Left lobe of liver (tissue), 2 donors: Measurements from ENCODE around the gene SLC12A5. TPM values are rescaled to one million over a fixed set of nuclear protein-coding genes. Genes with fewer than 3 reads are reported as not detected.

ENCODE experiments used
- ATAC-seq: fragments of 200-7000 bp; cut with Tn5 transposase; one replicate; pipeline ENCODE4 v1.9.1; 2020; ENCODE audit warnings: mild to moderate bottlenecking, moderate library complexity
- DNase-seq: peaks from one replicate; pipeline ENCODE4 v3.0.0-alpha.2; 2020; ENCODE audit warnings: low spot score
- total RNA-seq: library from RNA; stranded (reverse); gene quantifications from one replicate; pipeline ENCODE4 v1.2.1, GENCODE V29; 2021
- donor health status: DM: no; HTN: no; CAD: no; lungs with moderate emphysema.
- donor health status: DM: no; HTN: yes; CAD: no.

SLC12A5 gene
- total RNA-seq, 1 donor from 2014 or later = not detected

DNA sequence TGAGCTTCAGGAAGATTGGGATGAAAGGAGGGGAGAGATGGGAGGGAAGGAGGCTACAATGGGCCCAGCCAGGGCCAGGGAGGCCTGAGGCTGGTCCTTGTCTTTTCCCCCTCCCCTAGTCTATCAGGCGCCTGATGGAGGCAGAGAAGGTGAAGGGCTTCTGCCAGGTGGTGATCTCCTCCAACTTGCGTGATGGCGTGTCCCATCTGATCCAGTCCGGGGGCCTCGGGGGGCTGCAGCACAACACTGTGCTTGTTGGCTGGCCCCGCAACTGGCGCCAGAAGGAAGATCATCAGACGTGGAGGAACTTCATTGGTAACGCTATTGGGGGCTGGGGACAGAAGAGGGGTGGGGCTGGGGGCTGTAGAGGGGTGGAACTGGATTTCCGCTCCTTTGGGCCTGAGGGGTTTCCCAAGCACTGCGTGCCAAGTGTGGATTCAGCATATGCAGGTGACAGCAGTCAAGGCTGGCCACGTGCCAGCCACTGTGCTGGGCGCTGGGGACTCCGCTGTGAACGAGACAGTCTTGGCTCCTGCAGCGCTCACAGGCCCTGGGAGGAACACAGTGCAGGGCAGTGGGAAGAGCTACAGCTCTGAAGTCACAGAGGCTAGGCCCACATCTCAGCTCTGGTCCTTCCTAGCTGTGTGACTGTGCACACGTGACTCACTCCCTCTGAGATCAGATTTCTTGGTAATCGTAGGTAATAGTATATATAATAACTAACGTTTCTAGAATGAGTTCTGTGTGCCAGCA is 22.7 kb downstream of the SLC12A5 start:
- ATAC-seq (no peak), DNase-seq (no peak)

DNA sequence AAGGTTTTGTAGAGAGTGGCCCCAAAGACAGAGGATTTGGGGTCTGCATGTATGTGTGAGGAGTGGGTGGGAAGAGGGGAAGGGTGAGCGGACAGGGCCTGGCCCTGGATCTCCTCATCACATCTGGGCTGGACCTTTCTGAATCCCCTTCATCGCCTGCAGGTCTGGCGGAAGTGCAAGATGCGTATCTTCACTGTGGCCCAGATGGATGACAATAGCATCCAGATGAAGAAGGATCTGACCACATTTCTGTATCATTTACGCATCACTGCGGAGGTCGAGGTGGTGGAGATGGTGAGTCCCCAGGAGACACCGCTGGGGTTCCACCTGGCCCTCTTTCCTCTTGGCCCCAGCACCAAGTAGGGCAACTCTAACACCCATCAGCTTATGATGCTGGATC is 24.4 kb downstream of the SLC12A5 start:
- DNase-seq (no peak), ATAC-seq (no peak)

DNA sequence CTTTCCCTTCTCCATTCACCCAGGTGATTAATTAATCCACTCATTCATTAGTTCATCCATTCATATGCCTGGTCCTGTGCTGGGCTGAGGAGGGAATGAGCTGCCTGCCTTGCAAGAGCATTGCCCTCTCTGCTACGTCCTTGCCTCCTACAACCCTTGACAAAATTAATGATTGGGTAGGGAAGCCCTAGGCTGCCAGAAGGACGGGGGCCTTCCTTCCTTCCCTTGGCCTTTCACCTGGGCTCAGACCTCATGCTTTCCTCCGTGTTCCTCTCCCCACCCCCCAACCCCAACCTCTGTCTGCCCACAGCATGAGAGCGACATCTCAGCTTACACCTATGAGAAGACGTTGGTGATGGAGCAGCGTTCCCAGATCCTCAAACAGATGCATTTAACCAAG is 25.6 kb downstream of the SLC12A5 start:
- ATAC-seq (no peak), DNase-seq (no peak)

DNA sequence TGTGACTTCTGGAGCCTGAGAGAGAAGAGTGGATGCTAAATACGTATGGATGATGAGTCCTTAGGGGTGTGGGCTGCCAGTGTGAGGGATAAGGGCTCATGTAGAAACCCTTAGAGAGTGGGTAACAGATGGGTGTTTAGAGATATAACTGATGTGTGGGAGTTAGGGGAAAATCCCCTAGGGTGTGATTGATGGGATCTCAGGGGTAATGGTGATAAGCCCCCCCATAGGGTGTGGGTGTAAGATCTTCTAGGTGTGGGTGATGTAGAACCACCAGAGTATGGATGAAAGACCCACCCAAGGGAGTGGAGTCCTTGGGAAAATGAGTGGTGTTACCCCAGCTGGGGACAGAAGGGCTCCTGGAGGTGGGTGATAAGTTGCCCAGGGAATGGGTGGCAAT is 26.3 kb downstream of the SLC12A5 start:
- ATAC-seq (no peak), DNase-seq (peak; percentile 22)

DNA sequence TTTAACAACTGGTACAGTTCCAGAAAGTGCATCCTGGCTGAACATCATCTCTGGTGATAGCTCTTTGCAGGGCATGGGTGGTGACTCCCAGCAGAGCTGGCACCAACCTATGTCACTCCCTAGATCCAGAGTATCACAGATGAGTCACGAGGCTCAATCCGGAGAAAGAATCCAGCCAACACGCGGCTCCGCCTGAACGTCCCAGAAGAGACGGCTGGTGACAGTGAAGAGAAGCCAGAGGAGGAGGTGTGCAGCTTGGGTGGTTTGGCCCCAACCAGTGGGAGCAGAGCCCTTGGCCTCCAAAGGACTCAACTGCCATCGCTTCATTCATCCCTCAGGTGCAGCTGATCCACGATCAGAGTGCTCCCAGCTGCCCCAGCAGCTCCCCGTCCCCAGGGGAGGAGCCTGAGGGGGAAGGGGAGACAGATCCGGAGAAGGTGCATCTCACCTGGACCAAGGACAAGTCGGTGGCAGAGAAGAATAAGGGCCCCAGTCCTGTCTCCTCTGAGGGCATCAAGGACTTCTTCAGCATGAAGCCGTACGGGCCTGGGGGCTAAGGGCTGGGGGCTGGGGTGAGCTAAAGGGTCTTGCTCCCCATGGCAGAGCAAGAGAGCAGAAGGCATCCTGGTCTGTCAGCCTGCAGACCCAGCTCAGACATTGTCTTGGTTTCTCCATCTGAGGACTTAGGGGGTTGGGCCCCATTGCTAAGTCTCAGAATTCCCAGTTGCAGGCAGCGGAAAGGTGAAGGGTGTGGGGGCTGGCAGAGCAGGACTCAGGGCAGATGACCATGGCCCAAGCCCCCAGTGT is 27.2 kb downstream of the SLC12A5 start:
- DNase-seq (peak; percentile 27), ATAC-seq (no peak)

DNA sequence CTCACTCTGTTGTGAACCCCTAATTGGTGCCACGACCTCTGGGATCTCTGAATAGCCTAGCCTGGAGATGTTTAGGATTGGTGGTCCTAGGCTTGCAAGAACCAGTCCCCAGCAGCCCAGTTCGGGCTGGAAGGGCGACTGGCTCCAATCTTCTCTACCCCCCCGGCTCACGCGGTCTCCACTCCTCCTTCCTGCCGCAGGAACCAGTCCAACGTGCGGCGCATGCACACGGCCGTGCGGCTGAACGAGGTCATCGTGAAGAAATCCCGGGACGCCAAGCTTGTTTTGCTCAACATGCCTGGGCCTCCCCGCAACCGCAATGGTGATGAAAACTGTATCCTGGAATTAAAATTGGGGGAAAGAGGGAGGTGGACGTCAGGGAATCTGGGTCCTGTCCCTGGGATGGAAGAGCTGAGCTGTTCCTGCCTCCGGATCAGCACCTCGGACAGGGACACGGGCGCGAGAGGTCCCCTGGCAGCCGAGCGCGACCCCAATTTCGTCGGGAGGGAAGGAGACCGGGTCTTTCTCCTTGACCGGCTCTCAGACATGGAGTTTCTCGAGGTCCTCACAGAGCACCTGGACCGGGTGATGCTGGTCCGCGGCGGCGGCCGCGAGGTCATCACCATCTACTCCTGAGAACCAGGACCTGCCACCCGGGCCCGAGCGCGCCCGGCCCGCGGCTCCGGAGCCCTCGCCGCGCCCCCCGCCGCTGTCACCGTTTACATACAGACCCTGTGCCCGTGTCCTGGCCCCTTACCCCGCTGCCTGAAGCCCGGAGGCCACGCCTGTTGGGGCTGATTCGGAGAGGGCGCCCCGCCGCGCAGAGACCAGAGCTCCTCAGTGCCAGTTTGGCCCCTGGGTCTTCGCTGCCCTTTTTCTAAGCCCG is 28.2 kb downstream of the SLC12A5 start:
- peak; percentile 43 for ATAC-seq
- DNase-seq = peak; percentile 42

DNA sequence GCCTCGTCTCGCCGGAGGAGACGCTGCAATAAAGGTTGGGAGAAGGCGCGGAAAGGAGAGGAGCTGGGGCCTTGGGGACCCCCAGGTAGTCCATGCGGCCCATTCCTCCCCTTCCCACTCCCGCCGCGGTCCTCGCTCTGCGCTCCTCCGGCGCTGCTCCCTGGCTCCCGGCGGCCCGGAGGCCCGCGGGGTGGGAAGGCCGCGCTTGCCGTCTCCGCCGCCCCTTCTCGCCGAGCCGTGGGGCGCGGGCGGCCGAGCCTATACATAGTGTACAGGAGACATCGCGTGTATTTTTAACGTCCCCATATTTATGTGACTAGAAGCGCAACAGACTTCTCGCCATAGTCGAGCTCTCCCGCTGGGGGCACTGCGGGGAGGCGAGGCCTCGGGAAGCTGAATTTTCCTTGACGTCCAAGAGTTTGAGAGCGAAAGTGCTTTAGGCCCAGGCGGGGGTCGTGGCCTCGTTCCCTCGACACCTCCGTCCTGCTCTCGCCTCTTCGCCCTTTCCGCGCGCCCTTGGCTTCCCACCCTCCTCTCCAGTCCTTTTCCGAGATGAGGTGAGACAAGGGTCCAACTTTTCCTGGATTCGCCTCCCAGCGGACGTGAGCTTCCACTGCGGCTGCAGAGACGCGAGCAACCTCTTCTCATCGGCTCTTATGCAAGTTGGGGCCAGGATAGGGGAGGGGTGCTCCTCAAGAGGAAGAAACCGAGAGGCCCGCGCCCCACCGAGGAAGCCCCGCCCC is 29.0 kb downstream of the SLC12A5 start:
- peak; percentile 32 for ATAC-seq
- peak; percentile 35 for DNase-seq

DNA sequence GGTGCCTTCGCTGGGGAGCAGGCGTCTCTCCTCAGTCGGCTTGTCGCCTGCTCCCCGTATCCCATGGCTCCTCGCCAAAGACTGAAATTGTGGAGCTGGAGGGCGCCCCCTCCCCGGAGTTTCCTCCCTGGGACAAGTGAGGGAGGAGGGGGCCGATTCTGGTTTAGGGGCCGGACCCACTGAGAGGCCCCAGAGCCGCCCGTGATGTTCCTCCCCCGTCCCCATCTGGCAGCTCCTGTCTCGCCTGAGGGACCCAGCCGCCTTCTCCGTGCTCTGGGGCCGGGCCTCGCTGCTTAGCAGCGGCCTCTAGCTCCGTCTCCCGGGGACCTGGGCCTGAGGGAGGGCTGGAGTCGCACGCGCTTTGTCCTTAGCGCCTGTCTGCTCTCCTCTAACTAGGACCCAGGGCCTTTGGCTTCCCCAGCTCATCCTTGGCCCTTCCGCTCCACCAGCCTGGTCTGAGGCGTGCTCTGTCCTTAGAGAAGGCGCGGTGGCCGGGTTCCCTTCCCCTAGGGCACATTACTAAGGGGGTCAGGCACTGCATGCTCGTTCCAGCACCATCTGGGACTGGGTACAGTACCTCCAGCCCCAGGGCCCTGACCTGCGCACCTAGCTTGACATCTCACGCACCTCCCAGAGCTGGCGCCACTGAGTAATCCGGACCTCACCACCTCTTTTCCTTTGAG is 29.7 kb downstream of the SLC12A5 start:
- DNase-seq (peak; percentile 49), ATAC-seq (peak; percentile 17)

DNA sequence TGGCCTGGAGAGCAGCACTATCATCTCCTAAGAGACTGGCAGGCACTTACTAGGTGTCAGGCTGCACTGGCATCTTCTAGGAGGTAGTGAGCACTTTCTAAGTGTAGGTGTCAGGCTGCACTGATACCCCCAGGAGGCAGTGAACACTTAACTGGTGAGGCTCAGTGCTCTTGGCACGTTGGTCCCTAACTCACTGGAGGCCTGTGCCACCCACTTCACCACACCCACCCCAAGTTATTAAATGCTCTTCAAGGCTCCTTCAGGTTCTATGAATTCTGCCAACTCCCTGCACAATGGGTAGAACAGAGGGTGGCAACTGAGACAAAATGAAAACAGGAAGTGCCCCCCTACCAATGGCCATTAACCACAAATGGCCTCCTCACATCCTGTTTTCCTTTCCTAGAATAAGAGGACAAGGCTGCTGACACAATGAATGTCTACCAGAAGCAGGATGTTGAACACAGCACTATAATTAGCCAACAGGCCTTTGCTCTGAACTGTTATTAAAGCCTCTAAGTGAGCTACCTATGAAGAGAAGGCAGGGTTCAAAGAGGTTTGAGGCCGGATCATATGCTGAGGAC is 31.4 kb downstream of the SLC12A5 start:
- DNase-seq = no peak
- ATAC-seq = no peak

DNA sequence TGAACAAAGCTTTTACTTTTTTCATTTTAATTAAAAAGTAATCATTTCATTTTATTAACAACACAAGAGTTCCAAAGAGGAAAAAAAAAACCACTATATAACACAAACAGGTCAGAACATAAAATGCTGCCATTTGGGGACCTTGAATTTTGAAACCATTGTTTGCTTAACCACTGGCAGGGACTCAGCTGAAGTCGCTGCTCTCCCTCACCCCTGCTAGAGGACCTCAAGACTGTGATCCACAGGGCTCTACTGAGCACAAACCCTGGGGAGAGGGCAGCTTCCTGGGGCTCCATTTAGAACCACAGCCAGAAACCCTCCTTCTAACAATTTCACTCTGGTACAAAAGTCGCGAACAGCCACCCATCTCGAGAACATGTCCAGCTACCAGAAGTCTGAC is 32.0 kb downstream of the SLC12A5 start:
- ATAC-seq (peak; percentile 27), DNase-seq (no peak)

DNA sequence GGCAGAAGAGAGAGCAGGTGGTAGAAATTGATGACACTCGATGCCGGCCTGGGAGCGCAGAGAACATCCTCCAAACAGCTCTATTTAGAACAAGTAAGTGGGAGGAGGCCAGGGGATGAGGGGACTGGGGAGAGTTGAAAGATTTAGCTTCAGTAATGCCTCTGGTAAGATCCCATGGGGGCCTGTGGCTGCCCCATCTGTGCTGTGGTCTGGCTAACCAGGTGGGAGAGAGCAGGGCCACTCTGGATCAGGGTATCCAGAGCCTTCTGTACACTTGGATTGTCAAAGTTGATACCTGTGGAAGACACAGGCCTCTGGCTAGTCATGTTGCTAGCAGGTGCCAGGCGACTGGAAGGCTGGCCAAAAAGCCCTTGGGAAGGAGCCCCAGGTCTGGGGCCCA is 33.1 kb downstream of the SLC12A5 start:
- DNase-seq (no peak), ATAC-seq (no peak)

DNA sequence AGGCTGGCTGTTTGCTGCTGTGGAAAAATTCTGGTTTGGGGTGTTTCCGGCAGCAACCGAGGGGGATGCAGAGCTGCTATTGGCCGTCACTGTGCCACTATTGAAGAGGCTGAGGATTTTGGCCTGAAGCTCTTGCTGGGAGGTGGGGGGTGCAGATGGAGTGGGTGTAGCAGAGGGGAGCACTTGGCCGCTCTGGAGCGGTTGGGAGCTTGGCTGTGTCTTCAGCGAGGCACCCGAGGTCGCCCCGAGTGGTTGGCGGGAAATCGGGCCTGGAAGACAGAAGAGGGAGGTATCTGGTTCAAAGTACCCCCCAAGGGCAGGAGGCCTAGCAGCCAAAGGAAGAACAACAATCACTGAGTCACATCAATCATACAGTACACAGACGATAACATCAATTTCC is 33.6 kb downstream of the SLC12A5 start:
- no peak for DNase-seq
- no peak for ATAC-seq

DNA sequence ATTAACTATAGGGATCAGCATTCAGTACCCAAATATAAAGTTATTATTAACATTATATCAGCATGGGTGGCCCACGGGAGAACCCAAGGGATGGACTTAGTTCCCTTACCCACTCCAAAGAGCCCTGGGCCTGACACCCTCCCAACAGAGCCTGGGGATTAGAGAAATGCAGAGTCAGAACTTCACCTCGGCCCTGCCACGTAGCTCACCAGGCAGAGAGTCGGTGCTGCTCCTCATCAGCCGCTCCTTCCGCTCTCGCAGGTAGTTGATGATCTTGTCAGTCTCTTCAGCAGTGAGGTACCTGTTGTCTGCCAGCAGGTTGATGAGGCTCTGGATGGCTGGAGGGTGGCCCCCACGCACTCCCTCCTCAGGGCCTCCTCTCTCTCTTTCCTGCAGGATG is 34.1 kb downstream of the SLC12A5 start:
- no peak for DNase-seq

DNA sequence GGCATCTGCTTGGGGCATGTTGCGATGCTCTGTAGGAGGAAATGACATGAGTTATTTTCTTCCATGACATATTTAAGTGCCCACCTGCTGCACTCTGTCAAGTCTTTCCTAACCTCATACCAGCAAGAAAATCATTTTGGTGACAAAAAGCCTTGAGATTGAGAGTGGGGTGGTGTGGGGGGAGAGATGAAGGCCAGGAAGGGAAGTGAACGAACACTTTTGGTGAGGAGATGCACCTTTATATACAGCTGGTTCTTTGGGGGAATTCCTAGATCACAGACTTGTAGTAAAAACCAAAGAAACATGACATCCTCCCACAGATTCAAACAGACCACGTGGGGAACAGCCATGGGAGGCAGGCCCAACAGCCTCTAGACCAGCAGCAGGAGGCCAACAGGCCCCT is 34.6 kb downstream of the SLC12A5 start:
- DNase-seq (no peak), ATAC-seq (no peak)

More for the DNA sequence above, 34.1 kb downstream of the SLC12A5 start:
- no peak for ATAC-seq

DNA sequence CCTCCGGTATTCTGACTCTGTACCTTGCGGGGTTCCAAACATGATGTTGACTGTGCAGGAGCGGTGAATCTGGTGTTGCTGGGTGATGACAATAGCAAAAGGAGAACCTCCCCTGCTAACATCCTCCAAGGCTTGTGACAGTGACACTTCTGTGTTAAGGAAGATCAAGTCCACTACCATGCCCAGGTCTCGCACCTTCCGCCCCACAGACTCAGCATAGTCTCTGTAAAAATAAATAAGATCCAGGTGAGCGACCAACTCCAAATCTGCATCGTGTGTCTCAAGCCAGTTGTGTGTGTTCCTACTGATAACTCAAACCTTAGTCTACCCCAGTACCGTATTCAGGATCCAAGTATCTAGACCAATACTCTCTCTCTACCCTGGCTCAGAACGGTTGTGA is 36.0 kb downstream of the SLC12A5 start:
- DNase-seq (no peak), ATAC-seq (no peak)

DNA sequence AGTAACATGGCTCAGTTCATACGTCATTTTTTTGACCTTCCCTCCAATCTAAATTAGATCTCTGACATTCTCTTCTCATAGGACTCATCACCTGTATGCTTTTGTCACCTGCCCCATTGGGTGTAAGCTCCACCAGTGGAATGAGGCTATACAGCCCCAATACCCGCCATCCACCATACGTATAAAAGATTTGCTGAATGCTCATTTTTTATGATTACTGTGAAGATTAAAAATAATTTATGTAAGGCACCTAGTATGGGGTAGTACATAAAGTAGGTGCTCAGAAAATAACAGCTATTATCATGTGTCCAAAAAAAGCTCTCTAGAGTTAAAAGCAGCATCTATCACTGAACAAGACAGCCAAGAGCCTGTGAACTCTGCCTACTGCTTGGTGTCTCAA is 36.7 kb downstream of the SLC12A5 start:
- DNase-seq = no peak
- no peak for ATAC-seq

DNA sequence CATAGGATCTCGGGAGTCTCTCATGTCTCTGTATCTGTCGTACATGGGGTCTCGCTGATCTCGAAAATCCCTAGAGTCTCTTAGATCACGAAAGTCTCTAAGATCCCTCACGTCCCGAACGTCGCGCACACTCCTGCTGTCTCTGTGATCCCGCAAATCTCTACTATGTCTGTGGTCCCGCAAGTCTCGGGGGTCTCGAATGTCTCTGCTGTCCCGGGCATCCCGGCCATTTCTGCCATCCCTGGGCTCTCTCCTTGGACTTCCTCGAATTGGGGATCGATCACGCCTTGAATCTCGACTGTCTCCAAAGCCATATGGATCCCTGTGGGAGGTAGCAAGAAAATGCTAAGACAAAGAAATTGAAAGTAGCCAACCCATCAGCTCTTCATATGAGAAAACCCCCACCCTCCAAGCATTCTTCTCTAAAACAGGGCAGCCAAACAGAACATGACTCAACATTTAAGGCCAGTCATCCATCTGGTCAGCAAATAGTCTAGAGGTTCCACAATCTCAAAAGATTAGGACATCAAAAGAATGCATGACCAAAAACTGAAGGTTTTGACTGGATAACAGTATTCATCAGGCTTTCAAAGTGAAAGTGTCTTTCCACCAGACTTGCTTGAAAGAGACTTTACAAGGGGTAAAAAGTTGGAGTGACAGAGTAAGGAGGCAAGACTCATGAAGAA is 41.3 kb downstream of the SLC12A5 start:
- ATAC-seq = no peak
- DNase-seq = no peak

DNA sequence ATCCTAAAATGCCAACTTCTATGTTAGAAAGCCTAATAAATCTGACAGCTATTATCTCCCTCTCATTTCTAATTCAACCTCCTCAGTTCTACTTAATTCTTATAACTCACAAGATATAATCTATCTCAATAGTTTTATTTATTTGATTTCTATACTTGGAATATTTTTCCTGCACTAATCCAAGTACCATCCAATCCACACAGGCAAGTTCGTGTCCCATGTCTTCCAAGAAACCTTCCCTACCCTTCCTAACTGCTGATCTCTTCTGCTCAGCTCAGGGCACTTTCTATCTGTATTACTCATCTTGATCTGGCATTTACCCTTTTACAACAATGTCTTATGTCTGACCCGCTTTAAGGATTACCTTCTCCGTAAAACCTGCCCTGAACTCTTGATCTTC is 42.6 kb downstream of the SLC12A5 start:
- no peak for ATAC-seq
- no peak for DNase-seq

DNA sequence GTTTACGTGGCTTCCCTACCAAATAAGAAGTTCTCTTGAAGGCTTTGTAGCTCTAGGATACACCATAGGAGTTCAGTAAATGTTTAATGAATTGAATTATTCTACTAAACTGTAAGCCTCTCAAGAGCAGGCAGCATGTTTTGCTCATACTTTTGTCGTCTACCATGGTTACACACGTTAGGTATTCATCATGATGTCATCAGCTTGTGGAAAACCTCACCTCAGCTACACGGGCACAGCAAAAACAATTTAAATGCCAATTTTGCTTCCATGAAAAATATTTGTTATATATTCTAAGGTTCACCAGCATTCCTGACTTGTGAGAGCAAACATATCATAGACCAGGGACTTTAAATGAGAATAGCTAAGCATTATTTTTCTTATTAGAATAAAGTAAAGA is 44.0 kb downstream of the SLC12A5 start:
- ATAC-seq (no peak), DNase-seq (no peak)
